ENCODE results near the gene DHFR. TPM values are rescaled to one million over a fixed set of nuclear protein-coding genes. Genes with fewer than 3 reads are reported as not detected.

Gene DHFR
- total RNA-seq, 2 donors from 2014 or later, result 3.9 to 4.8 TPM

DNA sequence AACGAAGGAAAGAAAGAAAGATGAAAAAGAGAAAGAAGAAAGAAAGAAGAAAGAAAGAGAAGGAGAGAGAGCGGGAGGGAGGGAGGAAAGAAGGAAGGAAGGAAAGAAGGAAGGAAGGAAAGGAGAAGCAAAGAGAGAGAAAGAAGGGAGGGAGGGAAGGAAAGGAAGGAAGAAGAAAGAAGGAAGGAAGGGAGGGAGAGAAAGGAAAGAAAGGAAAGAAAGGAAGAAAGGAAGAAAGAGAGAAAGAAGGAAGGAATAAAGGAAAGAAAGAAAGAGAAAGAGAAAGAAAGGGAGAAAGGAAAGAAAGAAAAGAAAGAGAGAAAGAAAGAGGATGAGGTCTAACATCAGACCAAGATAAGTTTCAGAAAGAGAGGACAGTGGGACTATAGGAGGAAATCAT, 75.7 kb downstream of the DHFR start:
- no peak overlapping the region for H3K4me3 ChIP-seq
- H3K9me3 ChIP-seq, result no peaks in the 10 kb centered on the region
- TF ChIP-seq, protein P1, sequence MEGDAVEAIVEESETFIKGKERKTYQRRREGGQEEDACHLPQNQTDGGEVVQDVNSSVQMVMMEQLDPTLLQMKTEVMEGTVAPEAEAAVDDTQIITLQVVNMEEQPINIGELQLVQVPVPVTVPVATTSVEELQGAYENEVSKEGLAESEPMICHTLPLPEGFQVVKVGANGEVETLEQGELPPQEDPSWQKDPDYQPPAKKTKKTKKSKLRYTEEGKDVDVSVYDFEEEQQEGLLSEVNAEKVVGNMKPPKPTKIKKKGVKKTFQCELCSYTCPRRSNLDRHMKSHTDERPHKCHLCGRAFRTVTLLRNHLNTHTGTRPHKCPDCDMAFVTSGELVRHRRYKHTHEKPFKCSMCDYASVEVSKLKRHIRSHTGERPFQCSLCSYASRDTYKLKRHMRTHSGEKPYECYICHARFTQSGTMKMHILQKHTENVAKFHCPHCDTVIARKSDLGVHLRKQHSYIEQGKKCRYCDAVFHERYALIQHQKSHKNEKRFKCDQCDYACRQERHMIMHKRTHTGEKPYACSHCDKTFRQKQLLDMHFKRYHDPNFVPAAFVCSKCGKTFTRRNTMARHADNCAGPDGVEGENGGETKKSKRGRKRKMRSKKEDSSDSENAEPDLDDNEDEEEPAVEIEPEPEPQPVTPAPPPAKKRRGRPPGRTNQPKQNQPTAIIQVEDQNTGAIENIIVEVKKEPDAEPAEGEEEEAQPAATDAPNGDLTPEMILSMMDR (IDR thresholded peaks at IDR 0.05), result no peak
- H3K27me3 ChIP-seq, result no peaks in the 10 kb centered on the region
- H3K4me1 ChIP-seq, result no peaks in the 10 kb centered on the region
- H3K36me3 ChIP-seq, result no peaks in the 10 kb centered on the region
- H3K27ac ChIP-seq, result no peak overlapping the region
- no peak for DNase-seq (ENCODE audit: low spot score)

DNA sequence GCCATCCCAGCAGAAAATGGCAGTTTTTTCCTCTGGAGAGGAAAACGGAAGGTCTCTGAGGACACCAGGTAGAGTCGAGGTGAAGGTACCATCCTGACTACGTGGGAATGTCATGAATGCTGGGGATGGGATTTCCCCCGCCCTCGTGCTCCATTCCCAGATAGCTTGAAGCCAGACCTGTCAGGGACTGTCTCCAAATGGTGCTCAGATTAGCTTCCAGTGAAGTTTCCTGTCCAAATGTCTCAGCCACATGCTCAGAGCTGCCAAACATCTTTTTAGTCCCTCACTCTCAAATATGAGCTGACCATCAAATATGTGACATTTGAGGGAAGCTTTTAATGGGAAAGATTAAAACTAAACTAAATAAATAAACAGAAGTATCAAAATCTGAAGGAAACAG, 77.1 kb downstream of the DHFR start:
- H3K27ac ChIP-seq, result no peak overlapping the region
- no peak for DNase-seq (ENCODE audit: low spot score)
- TF ChIP-seq, protein P1 (IDR thresholded peaks at IDR 0.05), result no peak

DNA sequence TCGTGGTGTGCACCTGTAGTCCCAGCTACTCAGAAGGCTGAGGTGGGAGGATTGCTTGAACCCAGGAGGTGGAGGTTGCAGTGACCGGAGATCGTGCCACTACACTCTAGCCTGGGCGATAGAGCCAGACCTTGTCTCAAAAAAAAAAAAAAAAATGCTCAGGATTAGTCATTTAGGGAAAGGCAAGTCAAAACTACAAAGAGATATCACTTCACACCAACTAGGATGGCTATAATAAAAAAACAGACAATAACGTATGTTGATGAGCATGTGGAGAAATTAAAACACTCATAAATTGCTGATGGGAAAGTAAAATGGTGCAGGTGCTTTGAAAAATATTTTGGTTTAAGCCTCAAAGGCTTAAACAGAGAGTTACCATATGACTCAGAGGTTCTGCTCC, 78.4 kb downstream of the DHFR start:
- Histone ChIP-seq H3K36me3 (no peaks in the 10 kb centered on the region), H3K27ac (no peak overlapping the region), H3K4me1 (no peaks in the 10 kb centered on the region), H3K4me3 (no peak overlapping the region), H3K27me3 (peaks cover 0 to 5% of the 10 kb centered on the region in 2 donors), H3K9me3 (no peaks in the 10 kb centered on the region)
- TF ChIP-seq, protein P1 (IDR thresholded peaks at IDR 0.05), result no peak
- no peak for DNase-seq (ENCODE audit: low spot score)

More for the DNA sequence above, 77.1 kb downstream of the DHFR start:
- Histone ChIP-seq H3K4me3 (no peak overlapping the region), H3K36me3 (no peaks in the 10 kb centered on the region), H3K9me3 (no peaks in the 10 kb centered on the region), H3K27me3 (no peaks in the 10 kb centered on the region), H3K4me1 (no peaks in the 10 kb centered on the region)

Other genes starting within 250 kb of the DHFR start
- 10 to 100 TPM; 27.8 to 34.5 TPM for gene ZFYVE16, start 246.9 kb downstream of the DHFR start, total RNA-seq
- 1 to 10 TPM; 1.8 to 1.9 TPM for gene FAM151B, start 166.9 kb downstream of the DHFR start, total RNA-seq
- gene ANKRD34B, start 84.7 kb downstream of the DHFR start, total RNA-seq, result not detected
- 1 to 10 TPM; 6.8 to 9.9 TPM for gene MSH3, start 331 bp downstream of the DHFR start, total RNA-seq